Panc1 (cell line): ENCODE measurements around the gene ALDH1A1. TPM values are rescaled to one million over a fixed set of nuclear protein-coding genes. Genes with fewer than 3 reads are reported as not detected.

ENCODE experiments used
- ATAC-seq: fragments of 200-7000 bp; cut with Tn5 transposase; 2 replicates; pipeline ENCODE4 v1.9.1; 2020; ENCODE audit warnings: mild to moderate bottlenecking, moderate library complexity
- BruUV-seq: library from RNA; stranded (reverse); fragments of 400-500 nt; replicated peaks from 2 replicates; lab custom pipeline; 2021; lab: Mats Ljungman, UMichigan
- CTCF ChIA-PET: fragments of 300-600 bp; sonication (Branson Sonifier 250); formaldehyde crosslinking; loops from one replicate; lab custom pipeline; 2022; ENCODE audit warnings: antibody characterized with exemption; lab: Charles Lee
- POLR2A ChIA-PET: fragments of 300-600 bp; sonication (Branson Sonifier 250); formaldehyde crosslinking; loops from one replicate; lab custom pipeline; 2022; ENCODE audit warnings: antibody characterized with exemption; lab: Charles Lee
- DNase-seq: peaks from one replicate; pipeline ENCODE4 v3.0.0-alpha.2; 2010; ENCODE audit warnings: low read depth, low spot score
- H3K27ac ChIP-seq: 2 replicates; pipeline ENCODE4 v1.5.1; 2011; ENCODE audit warnings: mild to moderate bottlenecking, low read length, inconsistent platforms
- H3K27me3 ChIP-seq: fragments of 200-500 bp; sonication (Bioruptor generic); 2 replicates; pipeline ENCODE4 v1.6.0; 2014; ENCODE audit warnings: low read length, inconsistent platforms; ENCODE audit not compliant: control insufficient read depth, insufficient read depth
- H3K36me3 ChIP-seq: fragments of 200-500 bp; sonication (Bioruptor generic); 2 replicates; pipeline ENCODE4 v1.5.1; 2014; ENCODE audit warnings: inconsistent platforms, mild to moderate bottlenecking, low read length, moderate library complexity; ENCODE audit not compliant: control insufficient read depth, insufficient read depth
- H3K4me1 ChIP-seq: 2 replicates; pipeline ENCODE4 v1.5.1; 2011; ENCODE audit warnings: inconsistent platforms, mild to moderate bottlenecking, low read length, moderate library complexity; ENCODE audit not compliant: control insufficient read depth, insufficient read depth
- H3K4me3 ChIP-seq, 2 experiments: 2 replicates each; pipeline ENCODE4 v1.5.1; 2011 to 2012; ENCODE audit warnings: low read depth in 2 of 2, low read length in 2 of 2, mild to moderate bottlenecking in 2 of 2, inconsistent platforms in 1 of 2, moderate library complexity in 1 of 2
- H3K9me3 ChIP-seq: fragments of 200-500 bp; sonication (Bioruptor generic); 2 replicates; pipeline ENCODE4 v1.5.1; 2014; ENCODE audit warnings: low read depth, mild to moderate bottlenecking, inconsistent platforms, low read length, moderate library complexity; ENCODE audit not compliant: control insufficient read depth, insufficient read depth
- CTCF ChIP-seq: fragments of 450-650 bp; IDR thresholded peaks from 2 replicates; pipeline ENCODE4 v1.5.1; 2017; ENCODE audit warnings: mild to moderate bottlenecking
- POLR2AphosphoS5 ChIP-seq: IDR thresholded peaks from 2 replicates; pipeline ENCODE4 v1.6.1; 2012; ENCODE audit warnings: mild to moderate bottlenecking, low read depth, low read length, moderate library complexity
- SIN3A ChIP-seq: IDR thresholded peaks from 2 replicates; pipeline ENCODE4 v1.6.1; 2012; ENCODE audit warnings: low read depth, mild to moderate bottlenecking, low read length, moderate library complexity, borderline replicate concordance; ENCODE audit not compliant: insufficient read depth
- TCF7L2 ChIP-seq: IDR thresholded peaks from 2 replicates; pipeline ENCODE4 v1.6.1; 2011; ENCODE audit warnings: mild to moderate bottlenecking, low read depth, low read length, inconsistent platforms
- in situ Hi-C: cut with HindIII; loops from 2 replicates; pipeline ENCODE4 v1.10.0; 2016; ENCODE audit warnings: low sequenced_read_pairs, low pct_unique_long_range_greater_than_20kb
- intact Hi-C: fragments of 100-400 bp; cut with micrococcal nuclease; formaldehyde crosslinking; loops from one replicate; pipeline ENCODE4 v1.10.0; 2022; ENCODE audit not compliant: unreplicated experiment
- total RNA-seq: library from RNA; stranded (reverse); gene quantifications from one replicate; pipeline ENCODE4 v1.2.1, GENCODE V29; 2021; ENCODE audit not compliant: unreplicated experiment
- TF ChIP-seq, protein P1 (sequence below), 2 experiments: IDR thresholded peaks; 2 replicates each; pipeline ENCODE4 v1.6.1; 2011 to 2012; ENCODE audit warnings: low read depth in 2 of 2, control low read depth in 1 of 2, low read length in 1 of 2, mild to moderate bottlenecking in 1 of 2, moderate library complexity in 1 of 2; ENCODE audit not compliant: insufficient read depth in 1 of 2

The ALDH1A1 gene
- total RNA-seq, 1 experiment from 2014 or later: 0.54 TPM

- intact Hi-C loops (no loop called here), in situ Hi-C loops (no loop called here)
- ChIA-PET CTCF (no interaction called here), POLR2A (no interaction called here)
- H3K4me3 ChIP-seq: no peak overlapping the region
- DNase-seq: no peak
- ATAC-seq: no peak
- no peaks in the 10 kb centered on the region for H3K36me3 ChIP-seq
- H3K9me3 ChIP-seq: no peaks in the 10 kb centered on the region
- H3K27ac ChIP-seq: no peak overlapping the region
- H3K27me3 ChIP-seq: no peaks in the 10 kb centered on the region
- H3K4me1 ChIP-seq: no peaks in the 10 kb centered on the region
- TF ChIP-seq SIN3A (no peak), TCF7L2 (no peak), CTCF (no peak), POLR2AphosphoS5 (no peak)
- TF ChIP-seq, protein P1, sequence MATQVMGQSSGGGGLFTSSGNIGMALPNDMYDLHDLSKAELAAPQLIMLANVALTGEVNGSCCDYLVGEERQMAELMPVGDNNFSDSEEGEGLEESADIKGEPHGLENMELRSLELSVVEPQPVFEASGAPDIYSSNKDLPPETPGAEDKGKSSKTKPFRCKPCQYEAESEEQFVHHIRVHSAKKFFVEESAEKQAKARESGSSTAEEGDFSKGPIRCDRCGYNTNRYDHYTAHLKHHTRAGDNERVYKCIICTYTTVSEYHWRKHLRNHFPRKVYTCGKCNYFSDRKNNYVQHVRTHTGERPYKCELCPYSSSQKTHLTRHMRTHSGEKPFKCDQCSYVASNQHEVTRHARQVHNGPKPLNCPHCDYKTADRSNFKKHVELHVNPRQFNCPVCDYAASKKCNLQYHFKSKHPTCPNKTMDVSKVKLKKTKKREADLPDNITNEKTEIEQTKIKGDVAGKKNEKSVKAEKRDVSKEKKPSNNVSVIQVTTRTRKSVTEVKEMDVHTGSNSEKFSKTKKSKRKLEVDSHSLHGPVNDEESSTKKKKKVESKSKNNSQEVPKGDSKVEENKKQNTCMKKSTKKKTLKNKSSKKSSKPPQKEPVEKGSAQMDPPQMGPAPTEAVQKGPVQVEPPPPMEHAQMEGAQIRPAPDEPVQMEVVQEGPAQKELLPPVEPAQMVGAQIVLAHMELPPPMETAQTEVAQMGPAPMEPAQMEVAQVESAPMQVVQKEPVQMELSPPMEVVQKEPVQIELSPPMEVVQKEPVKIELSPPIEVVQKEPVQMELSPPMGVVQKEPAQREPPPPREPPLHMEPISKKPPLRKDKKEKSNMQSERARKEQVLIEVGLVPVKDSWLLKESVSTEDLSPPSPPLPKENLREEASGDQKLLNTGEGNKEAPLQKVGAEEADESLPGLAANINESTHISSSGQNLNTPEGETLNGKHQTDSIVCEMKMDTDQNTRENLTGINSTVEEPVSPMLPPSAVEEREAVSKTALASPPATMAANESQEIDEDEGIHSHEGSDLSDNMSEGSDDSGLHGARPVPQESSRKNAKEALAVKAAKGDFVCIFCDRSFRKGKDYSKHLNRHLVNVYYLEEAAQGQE (IDR thresholded peaks at IDR 0.05; ENCODE audit: insufficient read depth in 1 of 2, low read depth in 2 of 2, low read length in 1 of 2): no peak
- BruUV-seq: no TSS peak
Measured at GRCh38 chr9:72998363-72998762, 45.5 kb upstream of the ALDH1A1 start.

DNA sequence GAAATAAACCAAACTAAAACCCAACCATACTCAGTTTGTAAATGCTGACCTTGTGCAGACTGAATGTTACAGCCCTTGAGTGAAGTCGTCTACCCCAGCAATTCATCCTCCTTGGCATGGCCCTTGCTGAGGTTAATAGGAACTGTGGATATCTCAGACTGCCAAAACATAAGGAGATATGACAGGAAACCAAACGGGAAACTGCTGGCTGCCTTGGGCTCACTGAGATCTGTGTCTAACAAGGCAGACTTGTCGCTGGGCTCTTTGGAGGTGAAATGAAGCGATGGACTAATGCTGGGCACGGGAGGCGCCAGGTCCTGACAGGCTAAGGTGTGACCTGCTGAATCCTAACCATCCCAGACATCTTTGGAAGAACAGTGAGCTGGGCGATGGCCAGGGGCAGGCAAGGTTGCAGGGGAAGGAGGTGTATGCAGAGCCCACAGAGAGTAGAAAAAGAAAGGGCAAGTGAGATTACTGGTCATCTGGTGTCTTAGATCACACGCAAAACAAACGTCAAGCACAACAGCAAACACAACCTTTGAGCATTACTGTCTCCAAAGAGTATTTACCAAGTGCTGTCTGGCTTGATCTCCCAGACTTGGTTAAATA lies 44.6 kb upstream of the ALDH1A1 start:
- ChIA-PET POLR2A (no interaction called here), CTCF (no interaction called here)
- TF ChIP-seq, protein P1 (IDR thresholded peaks at IDR 0.05; ENCODE audit: insufficient read depth in 1 of 2, low read depth in 2 of 2, low read length in 1 of 2): no peak
- TF ChIP-seq SIN3A (no peak), POLR2AphosphoS5 (no peak), TCF7L2 (no peak), CTCF (no peak)
- ATAC-seq (0 out of 2 replicates have a peak, but pooled peaks have one; percentile 34), DNase-seq (no peak)
- Histone ChIP-seq H3K4me1 (no peaks in the 10 kb centered on the region), H3K9me3 (no peaks in the 10 kb centered on the region), H3K27me3 (no peaks in the 10 kb centered on the region), H3K36me3 (no peaks in the 10 kb centered on the region), H3K4me3 (no peak overlapping the region), H3K27ac (no peak overlapping the region)
- intact Hi-C loops (no loop called here), in situ Hi-C loops (no loop called here)
- no TSS peak for BruUV-seq
